Upper lobe of right lung (tissue), 1 donor: ENCODE measurements around the gene UBASH3B. TPM values are rescaled to one million over a fixed set of nuclear protein-coding genes. Genes with fewer than 3 reads are reported as not detected.

ENCODE experiments used
- ATAC-seq: fragments of 200-7000 bp; cut with Tn5 transposase; one replicate; pipeline ENCODE4 v1.9.1; 2020; ENCODE audit warnings: mild to moderate bottlenecking, moderate library complexity
- DNase-seq: peaks from one replicate; pipeline ENCODE4 v3.0.0-alpha.2; 2020
- H3K27ac ChIP-seq: fragments of 200-600 bp; one replicate; pipeline ENCODE4 v1.8.0; 2022
- H3K27me3 ChIP-seq: fragments of 200-600 bp; one replicate; pipeline ENCODE4 v1.8.0; 2022; ENCODE audit warnings: mild to moderate bottlenecking
- H3K36me3 ChIP-seq: fragments of 200-600 bp; one replicate; pipeline ENCODE4 v1.8.0; 2022
- H3K4me1 ChIP-seq: fragments of 200-600 bp; one replicate; pipeline ENCODE4 v1.8.0; 2022
- H3K4me3 ChIP-seq: fragments of 200-600 bp; one replicate; pipeline ENCODE4 v1.8.0; 2022; ENCODE audit warnings: mild to moderate bottlenecking
- H3K9me3 ChIP-seq: fragments of 200-600 bp; one replicate; pipeline ENCODE4 v1.8.0; 2022
- intact Hi-C: fragments of 100-400 bp; cut with DNase I; formaldehyde crosslinking; loops from one replicate; pipeline ENCODE4 v1.11.0; 2022
- total RNA-seq: library from RNA; stranded (reverse); fragmentation: NEBNext Ultra II Directional; extraction: Animal tissue kit (Norgen Biotek cat#: 25700); gene quantifications from one replicate; pipeline ENCODE4 v1.2.1, GENCODE V29; 2021
- TF ChIP-seq, protein P1 (sequence below): fragments of 200-600 bp; IDR thresholded peaks from one replicate; pipeline ENCODE4 v1.8.0; 2022; ENCODE audit warnings: antibody characterized with exemption
- donor health status: DM: no; HTN: yes; CAD: no; lungs with severe emphysema.

The UBASH3B gene
- total RNA-seq, 1 donor from 2014 or later = 42.2 TPM

DNA sequence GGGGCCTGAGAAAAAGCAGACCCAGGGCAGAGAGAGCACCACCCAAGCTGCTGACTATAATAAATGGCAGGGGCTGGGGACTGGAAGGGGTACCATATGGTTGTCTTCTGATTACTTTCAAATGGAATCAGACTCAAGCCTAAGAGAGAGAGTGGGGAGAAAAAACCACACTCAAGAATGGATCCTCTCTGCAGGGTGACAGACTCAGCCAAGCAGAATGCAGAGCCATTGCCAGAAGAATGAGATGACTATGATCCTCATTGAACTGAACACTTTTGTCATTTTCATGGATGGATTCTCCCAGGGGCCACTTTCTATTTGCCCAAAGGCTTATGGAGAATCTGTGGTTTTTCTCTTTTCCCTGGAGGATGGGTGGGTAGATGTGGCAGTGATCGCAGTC lies 8.7 kb downstream of the UBASH3B start:
- Histone ChIP-seq H3K4me1 (peaks cover 8% of the 10 kb centered on the region), H3K9me3 (no peaks in the 10 kb centered on the region), H3K27me3 (no peaks in the 10 kb centered on the region), H3K27ac (no peak overlapping the region), H3K36me3 (no peaks in the 10 kb centered on the region), H3K4me3 (no peak overlapping the region)
- no peak for DNase-seq
- intact Hi-C loops = no loop called here
- TF ChIP-seq, protein P1, sequence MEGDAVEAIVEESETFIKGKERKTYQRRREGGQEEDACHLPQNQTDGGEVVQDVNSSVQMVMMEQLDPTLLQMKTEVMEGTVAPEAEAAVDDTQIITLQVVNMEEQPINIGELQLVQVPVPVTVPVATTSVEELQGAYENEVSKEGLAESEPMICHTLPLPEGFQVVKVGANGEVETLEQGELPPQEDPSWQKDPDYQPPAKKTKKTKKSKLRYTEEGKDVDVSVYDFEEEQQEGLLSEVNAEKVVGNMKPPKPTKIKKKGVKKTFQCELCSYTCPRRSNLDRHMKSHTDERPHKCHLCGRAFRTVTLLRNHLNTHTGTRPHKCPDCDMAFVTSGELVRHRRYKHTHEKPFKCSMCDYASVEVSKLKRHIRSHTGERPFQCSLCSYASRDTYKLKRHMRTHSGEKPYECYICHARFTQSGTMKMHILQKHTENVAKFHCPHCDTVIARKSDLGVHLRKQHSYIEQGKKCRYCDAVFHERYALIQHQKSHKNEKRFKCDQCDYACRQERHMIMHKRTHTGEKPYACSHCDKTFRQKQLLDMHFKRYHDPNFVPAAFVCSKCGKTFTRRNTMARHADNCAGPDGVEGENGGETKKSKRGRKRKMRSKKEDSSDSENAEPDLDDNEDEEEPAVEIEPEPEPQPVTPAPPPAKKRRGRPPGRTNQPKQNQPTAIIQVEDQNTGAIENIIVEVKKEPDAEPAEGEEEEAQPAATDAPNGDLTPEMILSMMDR = no peak
- ATAC-seq = no peak

DNA sequence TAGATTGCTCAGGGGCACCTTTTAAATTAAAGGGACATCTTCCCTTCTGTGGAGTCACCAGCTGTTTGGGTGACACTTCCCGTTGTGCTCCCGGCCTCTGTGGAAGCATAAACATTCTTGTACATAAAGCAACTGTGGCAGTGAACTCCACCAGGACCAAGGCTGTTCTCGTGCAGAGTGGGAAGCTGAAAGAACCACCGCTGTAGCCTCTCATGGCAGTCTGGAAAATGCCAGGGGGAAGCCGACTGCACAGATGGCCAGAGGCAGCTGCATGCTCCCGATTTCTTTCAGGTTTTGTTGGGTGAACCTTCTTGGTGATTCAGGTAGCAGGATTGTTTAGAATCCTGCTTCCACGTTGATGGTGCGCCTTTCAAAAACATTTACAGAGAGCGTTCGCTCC lies 10.3 kb downstream of the UBASH3B start:
- no peak overlapping the region for H3K4me3 ChIP-seq
- peaks cover 8% of the 10 kb centered on the region for H3K4me1 ChIP-seq
- no peaks in the 10 kb centered on the region for H3K9me3 ChIP-seq
- no peak overlapping the region for H3K27ac ChIP-seq
- no peak for DNase-seq
- TF ChIP-seq, protein P1 = no peak
- no peak for ATAC-seq
- H3K27me3 ChIP-seq = no peaks in the 10 kb centered on the region
- intact Hi-C loops = no loop called here
- H3K36me3 ChIP-seq = no peaks in the 10 kb centered on the region

DNA sequence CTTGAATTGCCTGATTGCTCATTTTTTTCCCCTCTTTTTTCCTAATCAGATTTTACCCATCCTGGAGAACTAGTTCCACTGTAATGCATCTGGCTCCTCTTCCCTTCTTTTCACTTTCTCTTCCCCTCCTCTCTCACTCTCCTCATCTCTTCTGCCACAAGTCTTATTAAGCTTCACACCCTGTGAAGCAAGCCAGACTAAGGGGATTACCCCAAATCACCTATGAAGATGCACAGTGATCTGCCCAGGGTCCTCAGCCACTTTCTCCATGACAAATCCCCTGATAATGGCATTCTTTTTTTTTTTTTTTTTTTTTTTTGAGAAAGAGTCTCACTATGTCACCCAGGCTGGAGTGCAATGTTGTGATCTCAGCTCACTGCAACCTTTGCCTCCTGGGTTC lies 11.2 kb downstream of the UBASH3B start:
- no peaks in the 10 kb centered on the region for H3K36me3 ChIP-seq
- ATAC-seq (no peak), DNase-seq (no peak)
- TF ChIP-seq, protein P1 = no peak
- intact Hi-C loops = no loop called here
- H3K4me3 ChIP-seq = no peak overlapping the region
- H3K27ac ChIP-seq = no peak overlapping the region
- H3K27me3 ChIP-seq = no peaks in the 10 kb centered on the region
- no peaks in the 10 kb centered on the region for H3K9me3 ChIP-seq
- peaks cover 8% of the 10 kb centered on the region for H3K4me1 ChIP-seq

DNA sequence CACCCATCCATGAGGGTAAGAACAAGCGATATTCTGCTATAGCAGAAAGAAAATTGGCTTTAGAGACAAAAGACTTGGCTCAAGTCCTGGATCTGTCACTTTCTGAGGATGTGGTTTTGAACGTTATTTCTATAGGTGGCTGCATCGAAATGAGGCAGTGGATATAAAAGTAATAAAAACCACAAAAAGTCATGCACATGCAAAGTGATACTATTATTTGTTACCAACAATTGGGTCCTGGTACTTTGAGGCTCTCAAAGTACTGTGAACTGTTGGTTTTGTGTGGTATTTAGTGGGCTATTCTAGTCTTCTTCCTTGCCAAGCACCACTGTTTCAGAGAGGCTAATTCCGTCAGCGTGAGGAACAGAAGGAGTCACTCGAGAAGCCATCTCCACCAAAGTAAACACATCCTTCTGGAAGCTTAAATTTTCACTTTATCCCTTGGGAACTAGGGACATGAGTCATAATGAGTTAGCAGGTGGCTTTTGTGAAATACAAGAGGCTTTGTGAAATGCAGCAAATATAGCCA lies 13.1 kb downstream of the UBASH3B start:
- ATAC-seq (no peak), DNase-seq (no peak)
- Histone ChIP-seq H3K27me3 (no peaks in the 10 kb centered on the region), H3K4me3 (no peak overlapping the region), H3K36me3 (no peaks in the 10 kb centered on the region), H3K4me1 (peaks cover 25% of the 10 kb centered on the region), H3K9me3 (no peaks in the 10 kb centered on the region), H3K27ac (no peak overlapping the region)
- TF ChIP-seq, protein P1 = no peak
- intact Hi-C loops = no loop called here

DNA sequence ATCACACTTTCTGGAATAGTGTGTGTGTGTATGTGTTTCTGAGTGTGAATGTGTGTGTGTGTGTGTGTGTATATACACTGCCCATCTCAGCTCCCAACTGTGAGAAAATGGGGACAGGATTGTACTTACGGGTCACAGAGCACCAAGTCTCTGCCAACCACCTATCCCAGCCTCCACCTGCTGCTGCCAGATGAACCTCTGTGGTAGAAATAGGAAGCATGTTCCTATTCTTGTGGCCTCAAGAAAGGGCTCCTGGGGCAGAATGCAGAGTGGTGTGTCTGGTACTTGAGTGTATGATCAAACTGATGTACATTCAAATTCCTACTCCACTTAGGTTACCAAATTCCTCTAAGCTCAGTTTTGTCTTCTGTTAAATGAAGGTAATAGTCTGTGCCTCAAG lies 14.6 kb downstream of the UBASH3B start:
- intact Hi-C loops = no loop called here
- DNase-seq (no peak), ATAC-seq (no peak)
- Histone ChIP-seq H3K27ac (no peak overlapping the region), H3K36me3 (no peaks in the 10 kb centered on the region), H3K4me1 (peaks cover 28% of the 10 kb centered on the region), H3K4me3 (no peak overlapping the region), H3K27me3 (no peaks in the 10 kb centered on the region), H3K9me3 (no peaks in the 10 kb centered on the region)
- TF ChIP-seq, protein P1 = no peak

DNA sequence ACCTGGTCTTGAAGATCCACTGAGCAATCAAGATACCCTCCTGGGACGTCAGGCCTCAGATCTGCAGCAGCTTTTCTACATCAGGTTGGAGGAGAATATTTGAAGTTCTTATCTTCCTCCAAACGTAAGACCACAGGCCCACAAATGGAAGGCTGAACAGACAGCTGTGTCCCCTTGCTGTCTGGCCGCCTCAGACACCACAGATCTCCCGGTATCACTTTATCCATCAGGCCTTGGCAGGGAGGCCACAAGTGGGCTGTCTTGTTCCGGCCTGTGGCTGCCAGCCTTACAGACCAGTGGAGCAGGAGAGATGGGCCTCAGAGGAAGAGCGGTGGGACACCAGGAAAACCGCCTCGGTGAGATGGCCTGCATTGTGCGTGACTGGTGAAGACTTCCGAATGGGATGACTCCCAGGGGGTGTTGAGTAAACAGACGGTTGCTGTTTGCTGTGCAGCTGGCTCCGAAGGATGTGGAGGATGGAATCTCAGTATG lies 15.9 kb downstream of the UBASH3B start:
- H3K36me3 ChIP-seq = no peaks in the 10 kb centered on the region
- no peaks in the 10 kb centered on the region for H3K27me3 ChIP-seq
- intact Hi-C loops = no loop called here
- no peak overlapping the region for H3K27ac ChIP-seq
- H3K9me3 ChIP-seq = no peaks in the 10 kb centered on the region
- peaks cover 22% of the 10 kb centered on the region for H3K4me1 ChIP-seq
- DNase-seq = no peak
- H3K4me3 ChIP-seq = no peak overlapping the region
- peak; percentile 36 for ATAC-seq
- TF ChIP-seq, protein P1 = no peak
